DND-41 (cell line): ENCODE measurements around the gene MAP6.
A peak's percentile ranks its signal among the peaks of the same experiment; 100 is the strongest.

ENCODE experiments used
- ATAC-seq: fragments of 200-7000 bp; cut with Tn5 transposase; 3 replicates; pipeline ENCODE4 v1.9.1; 2021; ENCODE audit warnings: low read depth; ENCODE audit not compliant: insufficient read depth
- DNase-seq: peaks from one replicate; pipeline ENCODE4 v3.0.0-alpha.2; 2020
- H2AFZ ChIP-seq: 2 replicates; pipeline ENCODE4 v1.6.0; 2012; ENCODE audit warnings: low read depth, low read length
- H3K27ac ChIP-seq: 2 replicates; pipeline ENCODE4 v1.5.1; 2012; ENCODE audit warnings: low read length, inconsistent platforms
- H3K27me3 ChIP-seq: fragments of 200-600 bp; sonication (generic); 2 replicates; pipeline ENCODE4 v1.6.0; 2012; ENCODE audit warnings: low read length, mild to moderate bottlenecking, inconsistent platforms; ENCODE audit not compliant: insufficient read depth, poor library complexity
- H3K36me3 ChIP-seq: 2 replicates; pipeline ENCODE4 v1.5.1; 2012; ENCODE audit warnings: low read length, inconsistent platforms; ENCODE audit not compliant: insufficient read depth
- H3K4me1 ChIP-seq: 2 replicates; pipeline ENCODE4 v1.5.1; 2012; ENCODE audit warnings: mild to moderate bottlenecking, low read length; ENCODE audit not compliant: insufficient read depth
- H3K4me2 ChIP-seq: 2 replicates; pipeline ENCODE4 v1.6.0; 2012; ENCODE audit warnings: mild to moderate bottlenecking, moderate library complexity, low read length, inconsistent platforms; ENCODE audit not compliant: insufficient read depth
- H3K4me3 ChIP-seq, 2 experiments: fragments of 200-600 bp in 1 of 2; shearing (Covaris generic) in 1 of 2; 2 replicates each; pipeline ENCODE4 v1.5.1; 2012 to 2016; ENCODE audit warnings: inconsistent platforms in 2 of 2, low read length in 2 of 2, mild to moderate bottlenecking in 2 of 2, low read depth in 1 of 2, moderate library complexity in 1 of 2
- H3K79me2 ChIP-seq: 2 replicates; pipeline ENCODE4 v1.6.0; 2012; ENCODE audit warnings: low read length, inconsistent platforms; ENCODE audit not compliant: insufficient read depth
- H3K9ac ChIP-seq: 2 replicates; pipeline ENCODE4 v1.6.0; 2012; ENCODE audit warnings: low read depth, mild to moderate bottlenecking, inconsistent platforms, low read length, moderate library complexity
- H3K9me3 ChIP-seq: 2 replicates; pipeline ENCODE4 v1.5.1; 2012; ENCODE audit warnings: low read length, moderate library complexity, mild to moderate bottlenecking, inconsistent platforms; ENCODE audit not compliant: insufficient read depth, severe bottlenecking
- H4K20me1 ChIP-seq: 2 replicates; pipeline ENCODE4 v1.6.0; 2012; ENCODE audit warnings: low read length; ENCODE audit not compliant: insufficient read depth
- CTCF ChIP-seq: IDR thresholded peaks from 2 replicates; pipeline ENCODE4 v1.5.1; 2012; ENCODE audit warnings: borderline replicate concordance, low read length, moderate library complexity, mild to moderate bottlenecking; ENCODE audit not compliant: poor library complexity, severe bottlenecking; ENCODE audit errors: extremely low read depth
- EZH2 ChIP-seq: IDR thresholded peaks from 3 replicates; pipeline ENCODE4 v1.6.1; 2012; ENCODE audit warnings: borderline replicate concordance, low read depth, mild to moderate bottlenecking, moderate library complexity, low read length, inconsistent platforms; ENCODE audit not compliant: severe bottlenecking

The MAP6 gene

GRCh38 chr11:75600356-75600755, 68.5 kb downstream of the MAP6 start:
- H3K27ac ChIP-seq = no peak overlapping the region
- H3K4me1 ChIP-seq = no peaks in the 10 kb centered on the region
- H3K9ac ChIP-seq = no peak overlapping the region
- no peaks in the 10 kb centered on the region for H3K36me3 ChIP-seq
- TF ChIP-seq CTCF = no peak
- no peak for TF ChIP-seq EZH2
- H2AFZ ChIP-seq = no peak overlapping the region
- H4K20me1 ChIP-seq = no peaks in the 10 kb centered on the region
- no peak overlapping the region for H3K4me2 ChIP-seq
- no peak for DNase-seq
- H3K27me3 ChIP-seq = peaks cover 26% of the 10 kb centered on the region
- no peaks in the 10 kb centered on the region for H3K79me2 ChIP-seq
- no peak overlapping the region for H3K4me3 ChIP-seq
- no peak for ATAC-seq
- no peaks in the 10 kb centered on the region for H3K9me3 ChIP-seq

- no peaks in the 10 kb centered on the region for H3K36me3 ChIP-seq
- no peak overlapping the region for H3K9ac ChIP-seq
- H3K4me3 ChIP-seq = no peak overlapping the region
- no peak for ATAC-seq
- H4K20me1 ChIP-seq = no peaks in the 10 kb centered on the region
- H3K4me1 ChIP-seq = no peaks in the 10 kb centered on the region
- no peak for DNase-seq
- no peak for TF ChIP-seq EZH2
- TF ChIP-seq CTCF = no peak
- H3K9me3 ChIP-seq = no peaks in the 10 kb centered on the region
- no peak overlapping the region for H3K4me2 ChIP-seq
- no peak overlapping the region for H3K27ac ChIP-seq
- peaks cover 17% of the 10 kb centered on the region for H3K27me3 ChIP-seq
- no peak overlapping the region for H2AFZ ChIP-seq
- no peaks in the 10 kb centered on the region for H3K79me2 ChIP-seq
Measured at GRCh38 chr11:75598900-75599299, 69.9 kb downstream of the MAP6 start.

- H3K9ac ChIP-seq = no peak overlapping the region
- no peak overlapping the region for H3K4me3 ChIP-seq
- no peak overlapping the region for H2AFZ ChIP-seq
- no peak for TF ChIP-seq EZH2
- no peak for TF ChIP-seq CTCF
- no peak overlapping the region for H3K4me2 ChIP-seq
- DNase-seq (no peak), ATAC-seq (no peak)
- H3K9me3 ChIP-seq = no peaks in the 10 kb centered on the region
- H3K36me3 ChIP-seq = no peaks in the 10 kb centered on the region
- H3K27me3 ChIP-seq = peaks cover 11% of the 10 kb centered on the region
- H3K79me2 ChIP-seq = no peaks in the 10 kb centered on the region
- no peaks in the 10 kb centered on the region for H3K4me1 ChIP-seq
- no peak overlapping the region for H3K27ac ChIP-seq
- H4K20me1 ChIP-seq = no peaks in the 10 kb centered on the region
Measured at GRCh38 chr11:75598264-75598663, 70.6 kb downstream of the MAP6 start.

GRCh38 chr11:75597636-75598035, 71.2 kb downstream of the MAP6 start:
- no peak for TF ChIP-seq EZH2
- TF ChIP-seq CTCF = peak; percentile 67
- Histone ChIP-seq H3K36me3 (no peaks in the 10 kb centered on the region), H4K20me1 (no peaks in the 10 kb centered on the region), H3K4me2 (no peak overlapping the region), H3K4me3 (no peak overlapping the region), H2AFZ (no peak overlapping the region), H3K27me3 (peaks cover 10% of the 10 kb centered on the region), H3K79me2 (no peaks in the 10 kb centered on the region), H3K9ac (no peak overlapping the region), H3K27ac (no peak overlapping the region), H3K9me3 (no peaks in the 10 kb centered on the region), H3K4me1 (no peaks in the 10 kb centered on the region)
- peak; percentile 64; the same call in 2 of the 3 replicates for ATAC-seq
- no peak for DNase-seq
